Colonic mucosa (tissue), 4 donors: ENCODE results near the gene TFB2M. TPM values are rescaled to one million over a fixed set of nuclear protein-coding genes. Genes with fewer than 3 reads are reported as not detected.
"Not testable (repeated sequence)": the region's sequence is repeated elsewhere in the genome, so short reads cannot be mapped to it uniquely, and the experiment has no call there.

Experiments
- DNase-seq: peaks from one replicate; pipeline ENCODE4 v3.0.0-alpha.2; 2020
- H3K27ac ChIP-seq: fragments of 200-600 bp; one replicate; pipeline ENCODE4 v1.8.0; 2021
- H3K27me3 ChIP-seq: fragments of 200-600 bp; one replicate; pipeline ENCODE4 v1.8.0; 2021
- H3K36me3 ChIP-seq: fragments of 200-600 bp; one replicate; pipeline ENCODE4 v1.8.0; 2021
- H3K4me1 ChIP-seq: fragments of 200-600 bp; one replicate; pipeline ENCODE4 v1.8.0; 2021; ENCODE audit warnings: mild to moderate bottlenecking
- H3K4me3 ChIP-seq: fragments of 200-600 bp; one replicate; pipeline ENCODE4 v1.8.0; 2021
- H3K9ac ChIP-seq, 2 donors: one replicate each; pipeline ENCODE4 v1.7.0; 2013; ENCODE audit warnings: control low read depth in 2 of 2, low read depth in 2 of 2, low read length in 2 of 2
- H3K9me3 ChIP-seq: fragments of 200-600 bp; one replicate; pipeline ENCODE4 v1.8.0; 2021
- CTCF ChIP-seq: fragments of 200-600 bp; IDR thresholded peaks from one replicate; pipeline ENCODE4 v1.8.0; 2022; ENCODE audit warnings: antibody characterized with exemption, mild to moderate bottlenecking
- intact Hi-C: fragments of 100-400 bp; cut with DNase I; formaldehyde crosslinking; loops from one replicate; pipeline ENCODE4 v1.14.1; 2022
- total RNA-seq, 2 donors: library from RNA; stranded (reverse); fragmentation: NEBNext Ultra II Directional in 1 of 2; extraction: Animal tissue kit (Norgen Biotek cat#: 25700) in 1 of 2; gene quantifications; one replicate each; pipeline ENCODE4 v1.2.1, GENCODE V29; 2021
- donor health status: healthy.
- donor health status: DM: no; HTN: no; CAD: no.
- donor health status: DM: no; HTN: no; CAD: no.

The TFB2M gene
- total RNA-seq, 2 donors from 2014 or later, result 11.3 to 14.0 TPM

GRCh38 chr1:246592695-246593094 is 26.6 kb upstream of the TFB2M start:
- intact Hi-C loops, result no loop called here
- no peaks in the 10 kb centered on the region for H3K27me3 ChIP-seq
- H3K4me1 ChIP-seq, result no peaks in the 10 kb centered on the region
- DNase-seq, result no peak
- H3K36me3 ChIP-seq, result no peaks in the 10 kb centered on the region
- H3K9ac ChIP-seq, result no peak overlapping the region
- no peak overlapping the region for H3K4me3 ChIP-seq
- no peak overlapping the region for H3K27ac ChIP-seq
- no peak for TF ChIP-seq CTCF
- H3K9me3 ChIP-seq, result no peaks in the 10 kb centered on the region

- Histone ChIP-seq H3K4me1 (no peaks in the 10 kb centered on the region), H3K9ac (peak overlapping the region in 1 of 2 donors; percentile 16), H3K27me3 (no peaks in the 10 kb centered on the region), H3K9me3 (no peaks in the 10 kb centered on the region), H3K4me3 (no peak overlapping the region), H3K36me3 (no peaks in the 10 kb centered on the region), H3K27ac (peak overlapping the region; percentile 78)
- no peak for TF ChIP-seq CTCF
- peak; percentile 70 for DNase-seq
- intact Hi-C loops, result no loop called here
These were observed 25.9 kb upstream of the TFB2M start for GRCh38 chr1:246591958-246592357.

GRCh38 chr1:246591504-246591903 is 25.4 kb upstream of the TFB2M start:
- H3K4me3 ChIP-seq, result no peak overlapping the region
- H3K9me3 ChIP-seq, result no peaks in the 10 kb centered on the region
- H3K27me3 ChIP-seq, result no peaks in the 10 kb centered on the region
- H3K4me1 ChIP-seq, result no peaks in the 10 kb centered on the region
- peak overlapping the region; percentile 78 for H3K27ac ChIP-seq
- peak overlapping the region in 1 of 2 donors; percentile 16 for H3K9ac ChIP-seq
- TF ChIP-seq CTCF, result no peak
- DNase-seq, result no peak
- intact Hi-C loops, result no loop called here
- H3K36me3 ChIP-seq, result no peaks in the 10 kb centered on the region

DNA sequence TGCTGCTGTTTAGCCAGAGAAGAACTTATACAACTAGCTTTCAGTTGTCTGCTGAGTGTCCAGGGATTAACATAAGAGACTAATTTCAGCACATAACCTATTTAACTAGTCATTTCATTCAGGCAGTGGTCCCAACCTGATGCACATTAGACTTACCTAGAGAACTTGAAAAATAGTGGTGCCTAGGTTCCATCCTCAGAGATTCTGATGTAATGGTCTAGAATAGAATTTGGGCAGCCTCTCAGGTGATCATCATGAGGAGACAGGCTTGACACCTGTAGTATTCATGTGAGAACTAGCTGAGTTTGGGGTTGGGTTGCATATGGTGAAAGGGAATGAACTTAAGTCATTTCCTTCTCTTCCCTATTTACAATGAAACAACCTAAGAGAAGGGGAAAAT is 25.0 kb upstream of the TFB2M start:
- no peaks in the 10 kb centered on the region for H3K27me3 ChIP-seq
- intact Hi-C loops, result no loop called here
- DNase-seq, result no peak
- H3K9ac ChIP-seq, result peak overlapping the region in 1 of 2 donors; percentile 16
- H3K36me3 ChIP-seq, result no peaks in the 10 kb centered on the region
- no peaks in the 10 kb centered on the region for H3K9me3 ChIP-seq
- no peak overlapping the region for H3K4me3 ChIP-seq
- no peak for TF ChIP-seq CTCF
- H3K27ac ChIP-seq, result peak overlapping the region; percentile 78
- H3K4me1 ChIP-seq, result no peaks in the 10 kb centered on the region

GRCh38 chr1:246589919-246590318 is 23.9 kb upstream of the TFB2M start:
- not testable (repeated sequence) for DNase-seq

GRCh38 chr1:246588159-246588721 is 22.2 kb upstream of the TFB2M start:
- H3K36me3 ChIP-seq, result no peaks in the 10 kb centered on the region
- H3K4me3 ChIP-seq, result no peak overlapping the region
- TF ChIP-seq CTCF, result no peak
- peaks cover 8% of the 10 kb centered on the region for H3K4me1 ChIP-seq
- intact Hi-C loops, result no loop called here
- H3K9ac ChIP-seq, result no peak overlapping the region
- H3K27me3 ChIP-seq, result no peaks in the 10 kb centered on the region
- no peak for DNase-seq
- peak overlapping the region; percentile 22 for H3K27ac ChIP-seq
- H3K9me3 ChIP-seq, result no peaks in the 10 kb centered on the region

More at GRCh38 chr1:246589919-246590318, 23.9 kb upstream of the TFB2M start:
- H3K4me1 ChIP-seq, H3K4me3 ChIP-seq, H3K27me3 ChIP-seq, H3K36me3 ChIP-seq, H3K27ac ChIP-seq, intact Hi-C loops, H3K9ac ChIP-seq, H3K9me3 ChIP-seq: not testable (repeated sequence)
